ENCODE results near the gene APBA1.

Gene APBA1

GRCh38 chr9:69472101-69472620, 200.0 kb downstream of the APBA1 start:
- no peak for DNase-seq (ENCODE audit: low spot score)

GRCh38 chr9:69471433-69471832, 200.7 kb downstream of the APBA1 start:
- DNase-seq (ENCODE audit: low spot score) = no peak

DNA sequence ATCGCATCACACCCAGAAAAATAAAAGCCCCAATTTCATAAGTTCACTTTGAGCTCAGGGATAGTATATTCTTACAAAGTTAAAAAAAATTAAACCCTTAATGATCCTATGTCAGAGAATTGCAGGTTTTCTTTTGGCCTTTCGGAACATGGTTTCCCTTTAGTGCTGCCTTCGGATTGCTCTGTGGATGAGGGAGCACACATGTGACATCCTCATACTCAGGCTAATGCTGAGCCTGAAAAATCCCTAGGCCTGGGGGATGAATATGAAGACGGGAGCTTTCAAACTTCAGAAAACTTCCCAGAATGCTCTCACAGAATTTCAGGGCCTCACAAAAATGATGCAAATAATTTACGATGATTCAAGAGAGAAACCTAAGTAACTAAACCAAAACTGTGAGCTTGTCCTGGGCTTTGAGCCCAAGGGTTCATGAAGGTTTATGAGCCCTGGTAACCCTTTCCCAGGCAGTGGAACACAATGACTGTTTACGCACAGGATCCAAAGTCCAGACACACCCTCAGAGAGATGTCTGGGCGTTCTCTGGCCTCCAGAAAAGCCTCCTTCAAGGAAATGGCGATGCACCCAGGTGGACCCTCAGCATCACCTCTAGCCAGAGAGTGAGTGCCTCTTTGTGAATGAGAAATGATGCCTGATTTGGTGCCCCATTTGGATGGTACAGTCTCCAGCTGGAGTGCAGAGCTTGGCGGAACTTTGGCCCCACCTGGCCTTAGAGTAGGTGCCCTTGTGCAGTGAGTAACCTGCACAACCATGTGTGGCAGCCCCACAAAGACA, 201.8 kb downstream of the APBA1 start:
- DNase-seq (ENCODE audit: low spot score) = no peak

GRCh38 chr9:69469136-69469535, 203.0 kb downstream of the APBA1 start:
- no peak for DNase-seq (ENCODE audit: low spot score)

DNA sequence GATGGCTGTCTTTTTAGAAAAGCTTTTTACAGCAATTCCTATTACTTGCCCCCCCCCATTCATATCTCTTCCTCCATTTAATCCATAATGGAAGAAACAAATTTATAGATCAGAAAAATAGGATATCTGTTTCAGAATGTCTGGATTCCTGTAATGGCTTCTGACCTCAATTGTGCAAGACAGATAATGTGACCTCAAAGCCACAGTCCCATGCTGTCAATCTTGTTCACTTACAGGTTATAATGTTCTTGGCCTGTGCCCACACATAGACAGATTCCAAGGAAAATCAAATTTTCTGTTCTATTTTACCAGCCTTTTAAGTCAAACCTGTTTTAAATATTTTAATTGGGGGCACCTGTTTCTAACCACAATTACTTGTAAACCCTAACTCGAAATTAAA, 203.8 kb downstream of the APBA1 start:
- no peak for DNase-seq (ENCODE audit: low spot score)

GRCh38 chr9:69466151-69466550, 206.0 kb downstream of the APBA1 start:
- DNase-seq (ENCODE audit: low spot score) = no peak

DNA sequence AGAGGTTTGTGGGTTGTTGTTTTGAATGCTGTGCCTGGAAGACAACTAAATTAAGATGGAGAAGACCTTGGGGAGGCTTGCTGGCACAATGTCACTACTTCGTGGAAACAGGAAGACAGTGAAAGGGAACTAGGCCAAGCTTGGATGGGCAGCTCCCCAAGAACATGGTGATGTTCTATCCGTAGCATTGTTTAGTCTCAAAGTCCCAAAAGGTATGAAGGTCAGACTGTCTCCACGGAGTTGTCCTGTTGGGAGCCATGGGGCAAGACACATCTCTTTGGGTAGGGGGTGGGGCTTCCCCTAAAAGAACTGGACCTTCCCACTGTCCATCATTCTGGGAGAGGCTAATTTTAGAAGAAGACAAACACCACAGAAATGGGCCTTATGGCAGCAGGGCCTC, 206.7 kb downstream of the APBA1 start:
- DNase-seq (ENCODE audit: low spot score) = no peak

GRCh38 chr9:69463497-69464068, 208.6 kb downstream of the APBA1 start:
- no peak for DNase-seq (ENCODE audit: low spot score)

- DNase-seq (ENCODE audit: low spot score) = no peak
Observed at GRCh38 chr9:69462394-69462793, 209.8 kb downstream of the APBA1 start.

GRCh38 chr9:69461103-69461887, 210.9 kb downstream of the APBA1 start:
- no peak for DNase-seq (ENCODE audit: low spot score)

DNA sequence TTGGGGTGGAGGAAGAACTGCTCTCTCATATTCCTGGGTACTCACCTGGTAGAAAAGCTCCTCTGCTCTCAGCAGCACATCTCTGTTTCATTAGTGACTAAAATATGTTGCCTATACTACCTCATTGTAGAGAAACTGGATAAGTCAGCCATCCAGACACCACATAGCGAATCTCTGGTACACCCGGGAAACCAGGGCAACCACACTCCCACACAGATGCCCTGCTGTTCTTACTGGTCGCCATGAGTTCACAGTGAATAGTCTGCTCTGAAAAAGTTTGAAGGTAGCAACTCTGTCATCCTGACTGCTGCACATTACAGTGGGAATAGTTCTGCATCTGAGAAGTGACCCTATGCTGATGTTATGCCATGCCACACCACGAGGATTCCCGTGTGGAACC, 212.2 kb downstream of the APBA1 start:
- DNase-seq (ENCODE audit: low spot score) = no peak

DNA sequence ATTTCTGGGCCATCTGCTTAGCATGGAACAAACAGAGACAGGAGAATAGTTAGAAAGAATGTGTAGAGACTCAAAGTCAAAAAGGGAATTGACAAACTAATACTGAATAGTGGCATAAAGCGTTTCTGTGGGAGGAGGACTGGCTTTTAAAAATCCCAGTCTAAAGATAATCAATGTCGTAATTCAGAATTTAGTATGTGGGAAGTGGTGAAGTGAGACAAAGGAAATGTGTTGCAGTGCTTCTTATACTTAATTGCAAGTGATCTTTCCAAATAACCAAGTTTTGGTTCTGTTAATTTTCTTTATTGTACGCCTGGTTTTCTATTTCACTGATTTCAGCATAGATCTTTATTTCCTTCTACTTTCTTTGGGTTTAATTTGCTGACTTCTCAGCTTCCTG, 214.0 kb downstream of the APBA1 start:
- no peak for DNase-seq (ENCODE audit: low spot score)

GRCh38 chr9:69456201-69456600, 216.0 kb downstream of the APBA1 start:
- DNase-seq (ENCODE audit: low spot score) = no peak

DNA sequence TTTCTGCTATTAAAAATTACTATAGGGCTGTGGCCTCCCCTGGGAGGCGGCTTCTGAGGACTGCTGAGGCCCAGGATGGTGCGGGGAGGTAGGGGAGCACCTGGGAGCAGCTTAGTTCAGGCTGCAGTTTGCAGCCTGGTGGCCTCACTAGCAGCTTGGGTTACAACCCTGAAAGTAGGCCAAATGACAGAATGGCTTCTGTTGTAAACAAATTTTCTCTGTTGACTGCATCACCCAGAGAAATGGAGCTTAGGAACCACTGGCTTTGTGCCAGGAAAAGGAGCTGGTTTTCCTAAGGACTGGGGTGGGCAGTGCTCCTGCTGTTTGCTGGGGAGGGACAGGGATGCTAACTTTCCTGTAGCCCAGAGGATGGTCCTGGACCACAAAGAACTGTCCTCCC, 216.9 kb downstream of the APBA1 start:
- no peak for DNase-seq (ENCODE audit: low spot score)

GRCh38 chr9:69454321-69454720, 217.8 kb downstream of the APBA1 start:
- DNase-seq (ENCODE audit: low spot score) = no peak

GRCh38 chr9:69453746-69454145, 218.4 kb downstream of the APBA1 start:
- DNase-seq (ENCODE audit: low spot score) = no peak

- DNase-seq (ENCODE audit: low spot score) = no peak
Observed at GRCh38 chr9:69452110-69452782, 219.9 kb downstream of the APBA1 start.

GRCh38 chr9:69446496-69446895, 225.7 kb downstream of the APBA1 start:
- no peak for DNase-seq (ENCODE audit: low spot score)

DNA sequence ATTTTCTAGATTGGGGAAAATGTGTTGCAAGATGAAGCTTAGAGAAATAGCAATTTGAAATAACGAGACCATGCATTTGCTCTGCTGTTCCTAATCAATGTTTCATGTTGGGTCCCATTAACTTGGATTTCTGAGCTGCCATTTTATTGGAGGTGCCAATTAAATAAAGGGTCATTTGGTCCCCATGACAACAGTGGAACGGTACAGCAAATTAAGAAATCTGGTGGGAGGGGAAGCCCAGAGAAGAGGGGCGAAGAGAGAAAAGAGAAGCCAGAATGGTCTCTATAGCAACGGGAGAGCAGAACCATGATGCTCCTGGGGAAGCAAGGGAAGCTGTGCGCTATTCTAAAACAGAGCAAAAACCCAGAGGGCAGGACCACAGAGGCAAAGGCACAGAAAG, 226.9 kb downstream of the APBA1 start:
- no peak for DNase-seq (ENCODE audit: low spot score)

GRCh38 chr9:69444791-69445190, 227.4 kb downstream of the APBA1 start:
- DNase-seq (ENCODE audit: low spot score) = no peak

- peak; percentile 28 for DNase-seq (ENCODE audit: low spot score)
Observed at GRCh38 chr9:69444021-69444420, 228.2 kb downstream of the APBA1 start.

DNA sequence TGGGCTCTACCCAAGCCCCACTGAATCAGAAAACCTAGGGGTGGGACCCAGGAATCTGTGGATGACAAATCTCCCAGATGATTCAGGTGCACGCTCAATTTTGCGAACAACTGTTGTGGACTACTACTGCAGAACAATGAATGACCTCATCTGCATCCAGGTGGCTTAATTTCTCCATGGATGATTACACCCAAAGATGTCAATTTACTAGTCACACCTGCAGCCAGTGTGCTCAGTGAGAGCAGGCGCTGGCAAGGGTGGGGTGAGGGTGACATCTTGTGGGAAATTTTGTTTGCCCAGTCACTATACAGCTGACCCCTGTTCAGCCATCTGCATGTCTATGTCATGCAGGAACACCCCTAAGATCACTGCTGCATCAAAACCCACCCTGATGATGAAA, 229.0 kb downstream of the APBA1 start:
- no peak for DNase-seq (ENCODE audit: low spot score)
